GM18498 (cell line): Measurements from ENCODE around the gene RPS6KA6.
"Not testable (repeated sequence)": the region's sequence is repeated elsewhere in the genome, so short reads cannot be mapped to it uniquely, and the experiment has no call there.

Experiments
- ATAC-seq: cut with Tn5 transposase; IDR thresholded peaks from one replicate; pipeline ENCODE4 v1.9.1; 2021; ENCODE audit warnings: mild to moderate bottlenecking, moderate library complexity; ENCODE audit not compliant: unreplicated experiment

RPS6KA6 gene

DNA sequence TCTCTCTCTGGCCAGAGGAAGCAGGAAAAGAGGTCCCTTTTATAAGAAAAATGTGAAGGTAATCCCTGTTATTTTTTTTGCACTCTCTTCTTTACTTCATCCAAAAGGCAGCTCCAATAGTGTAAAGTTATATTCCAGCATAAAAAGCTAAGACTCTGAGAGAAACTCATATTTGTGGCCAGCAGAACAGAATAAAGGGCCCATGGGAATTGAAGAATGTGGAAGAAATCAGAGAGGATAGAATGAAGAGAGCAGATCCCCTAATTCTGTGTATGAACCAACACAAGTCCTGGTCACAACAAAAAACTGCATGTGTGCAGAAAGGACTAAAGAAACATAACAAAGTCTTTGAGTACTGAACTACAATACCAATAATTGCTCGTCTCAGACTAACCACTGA is 22.3 kb downstream of the RPS6KA6 start:
- ATAC-seq, result no peak

DNA sequence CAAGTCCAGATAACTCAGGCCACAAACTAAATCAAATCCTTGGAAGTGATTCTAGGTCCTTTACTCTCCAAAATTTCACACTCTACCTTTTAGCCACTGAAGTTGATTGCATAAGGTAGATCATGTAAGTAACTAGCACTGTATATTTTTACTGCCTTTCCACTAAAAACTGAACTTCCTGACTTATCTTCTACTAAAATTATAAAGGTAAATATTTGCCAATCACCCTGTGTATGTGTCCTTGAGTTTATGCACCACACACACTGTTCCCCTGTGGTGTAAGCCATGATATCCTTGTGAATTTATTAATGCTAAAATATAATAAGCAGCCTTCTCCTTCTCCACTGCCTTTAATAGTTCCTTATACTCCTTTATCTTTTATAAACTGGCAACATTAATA is 25.6 kb downstream of the RPS6KA6 start:
- no peak for ATAC-seq

DNA sequence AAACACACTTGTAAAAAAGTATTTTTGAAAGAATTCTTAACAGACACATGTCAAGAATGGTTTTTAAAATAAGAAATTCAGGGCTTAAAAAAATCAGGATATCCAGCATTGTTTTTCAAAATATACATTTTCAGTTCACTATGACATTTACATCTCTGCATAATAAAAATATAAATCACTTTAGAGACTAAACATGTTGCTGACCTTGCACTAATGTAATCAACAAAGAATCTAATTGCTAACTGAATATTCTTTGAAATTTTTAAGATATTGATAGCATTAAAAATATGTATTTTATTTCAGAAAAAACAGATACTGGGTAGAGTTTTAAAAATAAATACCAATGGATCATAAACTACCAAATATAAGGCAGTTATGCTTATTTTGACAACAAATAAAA is 26.4 kb downstream of the RPS6KA6 start:
- ATAC-seq, result no peak

DNA sequence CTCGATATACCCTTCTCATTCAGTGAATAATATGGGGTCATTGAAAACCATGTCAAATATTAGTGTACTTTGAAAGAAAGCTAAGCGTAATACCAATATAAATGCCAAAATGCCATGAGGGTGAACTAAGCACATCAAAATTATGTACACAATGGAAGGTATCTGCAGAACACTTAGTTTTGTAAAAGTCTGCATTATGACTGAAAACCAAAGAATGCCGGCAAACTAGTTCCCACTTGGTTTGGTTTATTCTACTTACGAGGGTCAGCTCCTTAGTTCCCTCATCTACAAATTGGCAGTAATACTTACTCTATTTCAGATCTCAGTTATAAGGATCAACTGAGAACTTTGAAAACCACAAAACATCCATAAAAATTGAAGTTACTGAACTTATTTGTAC is 27.3 kb downstream of the RPS6KA6 start:
- ATAC-seq, result no peak

DNA sequence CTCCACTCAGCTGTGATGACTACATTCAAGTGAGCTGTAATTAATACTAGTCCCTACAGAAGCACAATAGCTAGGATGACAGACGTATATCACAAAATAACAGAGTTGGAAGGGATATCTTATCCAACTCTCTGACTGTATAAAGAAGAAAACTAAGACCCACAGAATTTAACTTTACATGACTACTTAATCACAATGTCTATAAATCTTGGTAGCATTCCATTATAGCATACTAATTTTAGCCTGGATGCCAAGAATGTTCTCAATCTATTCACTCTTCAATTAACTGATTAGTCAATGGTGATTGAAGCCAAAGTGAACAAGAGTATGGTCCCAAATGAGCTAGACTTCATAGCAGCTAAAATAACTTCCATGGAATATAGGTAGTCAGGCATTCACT is 31.2 kb downstream of the RPS6KA6 start:
- ATAC-seq, result no peak

DNA sequence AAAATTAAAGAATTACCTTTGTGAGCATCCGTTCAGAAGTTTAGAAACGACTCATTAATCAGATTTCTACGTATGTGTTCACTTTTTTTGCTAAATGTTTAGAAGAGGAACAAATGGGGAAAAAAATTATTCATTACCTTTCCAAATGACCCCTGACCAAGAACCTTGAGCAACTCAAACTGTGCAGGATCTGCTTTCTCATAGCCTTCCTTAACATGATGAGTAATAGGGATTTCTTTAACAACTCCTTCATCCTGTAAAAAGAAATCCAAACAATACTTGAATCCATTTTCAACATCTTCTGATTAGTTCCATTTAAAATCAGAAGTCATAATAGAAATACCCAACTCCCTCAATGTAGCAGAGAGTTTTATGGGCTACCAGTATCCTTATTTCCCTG is 32.1 kb downstream of the RPS6KA6 start:
- no peak for ATAC-seq

DNA sequence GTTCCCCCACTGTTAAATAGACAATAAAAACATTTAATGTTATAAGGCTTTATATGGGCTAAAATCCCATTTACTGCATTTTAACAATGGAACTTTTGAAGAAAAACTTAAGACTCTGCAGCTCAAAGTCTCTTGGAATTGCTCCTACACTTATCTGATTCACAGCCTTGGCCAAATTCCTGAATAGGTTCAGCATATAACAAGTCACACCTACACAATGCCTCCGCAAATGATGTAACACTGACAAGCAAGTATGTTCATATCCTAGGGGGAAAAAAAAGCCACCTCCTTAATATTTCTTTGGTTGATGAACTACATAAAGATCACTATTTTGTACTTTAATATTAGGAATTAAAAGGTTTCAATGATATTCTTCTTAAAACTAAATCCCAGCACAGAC is 34.5 kb downstream of the RPS6KA6 start:
- no peak for ATAC-seq

DNA sequence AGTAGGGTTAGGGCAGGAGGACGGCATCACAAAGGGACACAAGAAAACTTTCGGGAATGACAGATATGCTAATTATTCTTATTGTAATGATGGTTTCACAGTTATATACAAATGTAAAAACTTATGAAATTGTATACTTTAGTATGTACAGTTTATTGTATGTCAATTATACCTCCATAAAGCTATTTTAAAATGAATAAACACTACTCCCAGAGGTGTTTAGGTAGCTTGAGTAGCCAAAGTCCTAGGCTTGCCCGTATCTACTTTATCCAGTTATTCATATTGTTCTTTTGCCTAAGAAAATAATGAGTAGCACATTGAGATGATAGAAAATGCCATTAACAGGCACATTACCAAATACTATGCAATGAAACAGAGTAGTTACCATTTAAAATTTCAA is 43.0 kb downstream of the RPS6KA6 start:
- no peak for ATAC-seq

DNA sequence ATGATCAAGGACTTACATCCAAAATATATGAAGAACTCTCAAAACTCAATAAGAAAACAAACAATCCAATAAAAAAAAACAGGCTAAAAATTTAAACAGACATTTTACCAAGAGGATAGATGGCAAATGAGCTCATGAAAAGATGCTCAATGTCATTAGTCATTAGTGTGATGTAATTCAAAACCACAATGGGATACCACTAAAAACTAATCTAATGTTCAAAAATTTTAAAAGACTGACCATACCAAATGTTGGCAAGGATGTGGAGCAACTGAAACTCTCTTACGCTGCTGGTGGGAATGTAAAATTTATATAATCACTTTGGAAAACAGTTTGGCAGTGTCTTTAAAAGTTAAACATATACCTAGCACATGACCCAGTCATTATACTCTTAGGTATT is 43.7 kb downstream of the RPS6KA6 start:
- ATAC-seq, result no peak

DNA sequence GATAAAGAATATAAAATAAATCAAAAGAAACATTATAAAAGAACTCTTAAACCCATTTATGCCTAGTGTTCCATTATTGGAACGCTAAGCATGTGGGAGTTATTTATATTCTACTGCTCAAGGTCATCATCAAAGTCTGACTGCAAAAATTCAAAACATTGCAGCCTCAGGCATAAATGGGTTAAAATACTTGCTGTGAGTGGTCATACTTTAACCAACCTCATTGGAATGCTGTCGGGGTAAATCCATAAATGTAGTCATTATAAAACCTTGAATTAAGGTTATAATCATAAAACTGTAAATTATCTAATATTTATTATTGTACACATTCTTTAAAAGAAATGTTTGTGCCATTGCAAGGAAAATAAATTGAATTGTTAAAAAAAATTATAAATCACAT is 55.0 kb downstream of the RPS6KA6 start:
- ATAC-seq, result no peak

DNA sequence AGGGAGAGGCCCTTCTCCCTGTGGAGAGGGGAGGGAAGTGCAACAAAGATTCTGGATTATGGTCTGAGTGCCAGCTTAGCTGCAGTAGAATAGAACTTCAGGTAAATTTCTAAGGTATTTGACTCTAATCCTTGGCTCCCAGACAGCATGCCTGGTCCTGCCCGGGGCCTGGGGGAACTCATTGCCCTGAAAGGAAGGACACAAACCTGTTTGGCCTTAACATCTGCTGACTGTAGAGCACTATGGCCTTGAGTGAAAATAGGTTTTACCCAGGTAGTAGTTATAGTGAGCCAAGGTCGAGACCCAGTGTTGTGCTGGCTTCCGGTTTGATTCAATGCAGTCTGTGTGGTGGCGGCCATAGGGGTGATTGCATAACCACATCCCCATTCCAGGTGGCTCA is 64.4 kb downstream of the RPS6KA6 start:
- no peak for ATAC-seq

DNA sequence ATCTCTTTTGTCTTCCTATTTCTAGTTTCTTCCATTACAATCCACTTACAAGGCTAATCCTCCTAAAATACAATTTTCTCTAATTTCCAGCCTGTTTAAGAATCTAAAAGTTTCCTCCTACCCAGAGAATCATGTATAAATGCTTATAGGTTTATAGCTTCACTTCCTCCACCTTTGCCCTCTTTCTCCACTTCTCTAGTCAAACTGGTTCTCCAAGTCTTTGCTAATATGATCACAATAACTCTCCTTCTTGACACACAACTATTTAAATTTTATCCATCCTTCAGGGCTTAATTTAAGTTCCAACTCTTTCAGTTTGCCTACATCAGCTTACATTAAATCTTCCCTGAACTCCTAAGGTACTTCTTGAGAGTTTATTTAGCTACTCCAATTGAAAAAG is 69.2 kb downstream of the RPS6KA6 start:
- ATAC-seq, result no peak

DNA sequence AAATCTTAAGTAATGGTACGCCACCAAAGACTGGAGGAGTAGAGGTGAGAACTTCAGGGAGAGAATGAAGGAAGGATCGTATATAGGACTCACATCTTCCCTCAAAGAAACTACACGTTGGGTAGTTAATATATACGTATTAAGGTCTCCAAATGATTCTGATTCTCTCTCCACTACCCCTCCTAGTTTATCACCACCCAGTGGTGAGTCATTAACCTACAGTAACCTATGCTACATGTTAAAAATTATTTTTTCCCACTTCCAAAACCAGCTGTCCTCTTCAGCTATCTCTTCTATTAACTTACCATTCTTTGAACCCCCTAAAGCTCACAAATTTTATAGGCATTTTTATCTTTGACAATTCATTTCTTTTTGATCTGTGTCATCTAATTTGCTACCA is 69.7 kb downstream of the RPS6KA6 start:
- no peak for ATAC-seq

DNA sequence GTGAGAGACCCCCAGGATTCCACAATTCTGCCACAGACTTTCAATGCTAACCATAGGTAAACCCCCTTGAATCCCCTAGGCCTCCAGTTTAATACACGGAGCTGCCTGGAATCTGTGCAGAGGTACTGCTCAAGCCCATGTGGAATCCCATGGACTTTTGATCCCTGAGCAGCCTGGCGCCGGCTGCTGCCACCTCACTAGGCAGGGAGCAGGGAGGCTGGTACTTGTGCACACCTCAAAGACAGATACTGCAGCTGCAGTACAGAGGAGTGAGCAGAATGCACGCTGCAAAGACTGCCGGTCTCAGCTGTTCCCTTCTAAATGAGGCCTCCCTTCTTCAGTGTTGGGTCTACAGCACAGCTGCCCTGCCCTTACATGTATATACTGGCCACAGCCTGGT is 79.4 kb downstream of the RPS6KA6 start:
- no peak for ATAC-seq

DNA sequence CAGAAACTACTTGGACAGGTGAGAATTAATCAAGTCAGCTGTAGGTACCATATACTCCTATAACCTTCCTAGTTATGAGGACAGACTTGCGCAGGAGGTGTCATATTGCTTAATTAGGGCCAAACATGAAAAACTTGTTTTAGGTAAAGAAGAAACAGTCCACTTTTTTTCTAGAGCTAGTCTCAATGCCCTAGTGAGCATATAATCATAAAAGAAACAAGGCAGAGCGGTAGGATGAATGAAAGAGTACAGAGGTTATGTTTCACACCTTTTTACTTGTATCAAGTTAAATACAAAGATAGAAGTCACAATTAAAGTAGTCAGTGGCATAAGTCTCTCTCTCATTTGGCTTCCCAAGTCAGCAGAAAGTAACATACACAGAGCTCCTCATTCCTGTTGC is 88.9 kb downstream of the RPS6KA6 start:
- no peak for ATAC-seq

DNA sequence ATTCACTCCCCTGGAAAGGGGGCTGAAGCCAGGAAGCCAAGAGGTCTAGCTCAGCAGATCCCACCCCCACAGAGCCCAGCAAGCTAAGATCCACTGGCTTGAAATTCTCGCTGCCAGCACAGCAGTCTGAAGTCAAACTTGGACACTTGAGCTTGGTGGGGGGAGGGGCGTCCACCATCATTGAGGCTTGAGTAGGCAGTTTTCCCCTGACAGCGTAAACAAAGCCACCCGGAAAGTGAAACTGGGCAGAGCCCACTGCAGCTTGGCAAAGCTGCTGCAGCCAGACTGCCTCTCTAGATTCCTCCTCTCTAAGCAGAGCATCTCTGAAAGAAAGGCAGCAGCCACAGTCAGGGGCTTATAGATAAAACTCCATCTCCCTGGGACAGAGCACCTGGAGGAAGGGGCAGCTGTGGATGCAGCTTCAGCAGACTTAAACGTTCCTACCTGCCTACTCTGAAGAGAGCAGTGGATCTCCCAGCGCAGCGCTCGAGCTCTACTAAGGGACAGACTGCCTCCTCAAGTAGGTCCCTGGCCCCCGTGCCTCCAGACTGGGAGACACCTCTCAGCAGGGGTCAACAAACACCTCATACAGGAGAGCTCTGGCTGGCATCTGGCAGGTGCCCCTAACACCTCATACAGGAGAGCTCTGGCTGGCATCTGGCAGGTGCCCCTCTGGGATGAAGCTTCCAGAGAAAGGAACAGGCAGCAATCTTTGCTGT is 108.4 kb downstream of the RPS6KA6 start:
- not testable (repeated sequence) for ATAC-seq

DNA sequence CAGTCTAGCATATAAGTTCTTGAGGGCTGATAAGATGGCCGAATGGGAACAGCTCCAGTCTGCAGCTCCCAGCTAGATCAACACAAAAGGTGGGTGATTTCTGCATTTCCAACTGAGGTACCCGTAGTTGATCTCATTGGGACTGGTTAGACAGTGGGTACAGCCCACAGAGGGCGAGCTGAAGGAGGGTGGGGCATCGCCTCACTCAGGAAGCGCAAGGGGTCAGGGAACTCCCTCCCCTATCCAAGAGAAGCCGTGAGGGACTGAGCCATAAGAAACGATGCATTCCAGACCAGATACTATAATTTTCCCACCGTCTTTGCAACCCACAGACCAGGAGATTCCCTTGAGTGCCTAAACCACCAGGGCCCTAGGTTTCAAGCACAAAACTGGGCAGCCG is 109.0 kb downstream of the RPS6KA6 start:
- ATAC-seq, result no peak

DNA sequence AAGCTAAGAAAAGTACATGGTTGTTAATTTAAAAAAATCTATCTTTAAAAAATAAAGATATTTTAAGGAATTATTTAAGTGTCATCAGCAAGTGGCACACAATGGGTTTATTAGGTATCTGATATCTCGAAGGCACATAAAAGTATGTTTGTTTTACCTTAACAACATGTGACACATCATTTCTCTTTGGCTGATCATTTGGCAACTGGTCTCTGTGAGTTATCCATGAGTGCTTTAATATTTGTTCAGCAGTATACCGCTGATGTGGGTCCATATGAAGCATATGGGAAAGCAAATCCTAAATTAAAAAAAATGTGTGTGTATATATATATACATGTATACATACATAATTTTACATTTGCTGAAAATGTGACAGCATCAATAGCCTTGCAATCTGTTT is 123.2 kb downstream of the RPS6KA6 start:
- ATAC-seq, result no peak

DNA sequence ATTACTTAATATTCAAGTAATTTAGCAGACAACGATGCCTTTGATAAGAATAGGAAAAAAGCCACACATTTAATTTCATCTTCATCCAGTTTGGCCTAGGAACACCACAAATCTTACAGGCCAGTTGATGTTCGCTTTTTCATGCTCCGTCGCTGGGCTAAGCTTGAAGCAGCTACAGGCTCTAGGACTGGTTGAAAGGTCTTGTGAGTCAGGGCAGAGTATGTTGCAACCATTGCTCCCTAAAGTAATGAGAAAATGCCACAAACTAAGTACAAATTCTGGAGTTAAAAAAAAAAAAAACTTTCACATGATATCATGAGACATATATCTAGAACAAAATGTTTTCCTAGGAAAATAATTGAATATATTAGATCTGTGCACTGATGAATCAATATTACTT is 123.8 kb downstream of the RPS6KA6 start:
- ATAC-seq, result no peak

DNA sequence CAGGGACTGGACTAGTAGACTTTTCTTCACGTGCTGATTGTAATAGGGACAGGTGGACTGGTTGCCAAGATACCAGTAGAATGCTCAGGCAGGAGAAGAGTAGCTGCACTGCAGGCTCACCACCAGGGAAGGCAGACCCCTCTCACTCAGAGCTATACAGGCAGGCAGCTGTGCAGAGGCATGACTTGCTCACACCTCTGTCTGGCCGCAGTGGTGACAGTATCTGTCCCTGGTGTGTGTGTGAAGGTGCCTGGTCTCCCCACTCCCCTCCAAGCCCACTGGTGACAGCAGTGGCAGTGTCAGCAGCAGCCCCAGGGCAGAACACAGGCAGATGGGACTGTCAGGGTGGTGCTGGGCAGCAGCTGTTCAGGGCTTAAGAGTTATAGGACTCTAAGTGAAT is 140.7 kb downstream of the RPS6KA6 start:
- no peak for ATAC-seq

DNA sequence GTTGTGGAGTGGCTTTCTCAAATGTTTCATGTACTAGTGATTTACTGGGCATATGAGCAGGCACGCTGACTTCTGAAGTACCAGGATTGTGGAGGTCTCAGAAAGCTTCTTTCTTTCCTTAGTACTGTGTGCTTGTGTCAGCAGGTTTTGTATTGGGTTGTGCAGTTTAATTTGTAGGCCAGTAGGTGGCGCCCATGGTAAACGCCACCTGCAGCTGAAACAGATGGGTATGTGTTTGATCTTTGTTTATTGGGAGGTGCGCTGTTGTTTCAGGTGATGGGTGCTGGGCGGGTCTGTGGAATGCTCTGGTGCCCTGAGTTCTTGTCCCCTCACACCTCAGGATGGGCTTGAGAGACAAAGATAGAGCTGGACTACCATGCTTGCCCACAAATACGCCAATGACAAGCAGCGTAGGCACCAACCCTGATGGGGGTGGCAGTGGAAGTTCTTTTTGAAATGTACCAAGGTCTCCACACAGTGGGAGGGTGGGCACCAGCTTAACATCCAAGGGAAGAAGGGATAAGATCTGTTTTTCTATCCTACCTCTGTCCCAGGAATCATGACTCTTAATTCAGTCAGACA is 141.5 kb downstream of the RPS6KA6 start:
- ATAC-seq, result peak; percentile 89

DNA sequence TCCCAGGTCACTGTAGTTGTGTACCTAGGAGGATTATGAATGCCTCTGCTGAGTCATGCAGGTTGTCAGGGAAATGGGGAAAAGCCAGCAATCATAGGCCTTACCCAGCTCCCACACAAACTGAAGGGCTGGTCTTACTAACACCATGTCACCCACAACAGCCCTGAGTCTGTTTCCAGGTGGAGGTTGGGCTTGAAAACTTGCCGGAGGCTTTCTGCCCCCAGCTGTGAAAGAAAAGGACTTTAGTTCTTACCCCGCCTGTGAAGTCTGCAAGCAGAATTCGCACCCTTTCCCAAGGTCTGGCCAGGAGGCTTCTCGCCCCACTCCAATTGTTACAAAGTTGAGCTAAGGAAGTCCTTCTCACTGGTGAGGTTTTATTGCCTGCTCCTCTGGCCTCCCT is 143.9 kb downstream of the RPS6KA6 start:
- ATAC-seq, result no peak
